Endometrial microvascular endothelial cells (primary cell): ENCODE data around the gene NGEF. TPM values are rescaled to one million over a fixed set of nuclear protein-coding genes. Genes with fewer than 3 reads are reported as not detected.

Experiments
- in situ Hi-C: cut with HindIII; loops from 2 replicates; pipeline ENCODE4 v1.10.0; 2017; ENCODE audit warnings: low sequenced_read_pairs, low pct_unique_long_range_greater_than_20kb; ENCODE audit errors: inconsistent ontology term
- total RNA-seq: library from RNA; depleted of rRNA; stranded (reverse); fragments of >200 nt; gene quantifications from one replicate; pipeline ENCODE4 v1.2.3, GENCODE V29; 2015; ENCODE audit errors: inconsistent ontology term

Gene NGEF
- total RNA-seq, 1 donor from 2014 or later, result 0.09 TPM

DNA sequence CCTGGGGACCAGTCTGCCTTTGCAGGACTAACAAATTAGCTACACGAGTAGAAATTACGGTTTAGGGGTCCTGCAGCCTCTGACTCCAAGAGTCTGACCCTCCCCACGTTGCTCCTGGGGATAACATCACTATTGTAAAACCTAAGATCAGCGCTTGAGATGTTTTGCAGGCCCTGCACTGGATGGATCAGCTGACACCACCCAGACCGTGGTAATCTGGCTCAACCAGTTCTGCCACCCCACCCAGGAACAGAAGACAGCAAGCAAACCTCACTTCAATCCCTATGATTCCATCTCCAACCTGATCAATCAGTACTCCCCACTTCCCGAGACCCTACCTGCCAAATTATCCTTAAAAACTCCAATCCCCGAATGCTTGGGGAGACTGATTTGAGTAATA lies 31.7 kb downstream of the NGEF start:
- in situ Hi-C loops, result no loop called here

DNA sequence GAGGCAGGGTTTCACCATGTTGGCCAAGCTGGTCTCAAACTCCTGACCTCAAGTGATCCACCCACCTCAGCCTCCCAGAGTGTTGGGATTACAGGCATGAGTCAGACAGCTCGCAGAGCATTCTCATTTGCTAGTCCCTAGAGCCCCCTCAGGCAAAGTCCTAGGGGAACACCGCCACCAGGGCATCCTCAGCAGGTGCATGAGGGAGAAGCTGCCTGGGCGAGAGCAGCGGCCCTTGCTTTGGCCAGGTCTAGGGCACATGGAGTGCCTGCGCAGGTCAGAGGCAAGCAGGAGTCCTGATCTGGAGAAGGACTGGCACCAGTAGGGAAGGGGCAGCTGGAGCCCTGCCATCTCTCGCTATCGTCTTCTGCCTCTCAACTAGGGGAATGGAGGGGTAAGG lies 32.4 kb downstream of the NGEF start:
- in situ Hi-C loops, result no loop called here

DNA sequence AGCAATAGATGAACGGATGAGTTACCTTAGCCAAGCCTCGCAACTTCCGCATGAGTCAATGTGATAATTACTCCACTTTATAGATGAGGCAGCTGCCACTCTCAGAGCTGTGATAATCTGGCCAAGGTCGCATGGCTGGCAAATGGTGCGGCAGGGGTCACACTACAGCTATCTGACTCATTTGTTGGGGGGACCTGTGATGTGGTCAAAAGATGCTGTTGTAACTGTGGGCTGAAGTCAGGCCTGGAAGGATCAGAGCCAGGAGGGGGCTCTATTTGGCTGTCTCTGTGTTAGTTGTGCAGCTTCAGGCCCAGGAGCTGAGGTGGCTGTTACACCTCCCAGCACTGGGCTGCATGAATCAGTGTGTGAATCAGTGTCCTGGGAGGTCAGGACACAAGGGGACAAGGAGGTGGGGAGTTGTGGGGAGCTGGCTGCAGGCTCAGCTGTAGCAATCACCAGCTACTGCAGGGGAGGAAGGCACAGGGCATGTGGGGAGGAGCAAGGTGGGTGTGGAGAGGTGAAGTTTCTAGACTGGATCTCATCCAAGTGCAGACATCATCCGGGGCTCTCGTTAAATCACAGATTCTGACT lies 33.1 kb downstream of the NGEF start:
- in situ Hi-C loops, result no loop called here

DNA sequence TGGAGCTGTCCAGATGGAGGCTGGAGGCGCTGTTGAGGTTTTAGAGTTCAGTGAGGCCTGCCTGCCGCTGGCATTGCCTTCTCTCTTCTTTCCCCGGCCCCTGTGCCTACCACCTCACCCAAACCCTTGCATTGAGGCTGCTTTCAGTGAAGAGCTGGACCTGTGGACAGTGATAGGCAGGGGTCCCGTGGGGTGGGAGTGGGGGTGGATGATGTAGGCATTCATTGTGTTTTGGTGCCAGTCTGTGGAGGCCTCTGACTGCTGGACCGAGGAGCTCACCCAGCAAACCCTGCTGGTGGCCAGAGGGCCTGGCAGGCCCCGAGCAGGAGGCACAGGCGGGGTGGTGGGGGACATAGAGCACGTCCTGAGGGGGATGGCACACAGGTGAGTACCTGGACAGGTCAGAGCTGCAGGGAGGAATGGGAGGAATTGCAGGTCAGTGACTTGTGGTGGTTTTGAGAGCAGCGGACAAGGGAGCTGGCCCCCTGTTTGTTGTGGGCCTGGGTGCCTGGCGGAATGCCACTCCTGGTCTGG lies 35.6 kb downstream of the NGEF start:
- in situ Hi-C loops, result no loop called here

DNA sequence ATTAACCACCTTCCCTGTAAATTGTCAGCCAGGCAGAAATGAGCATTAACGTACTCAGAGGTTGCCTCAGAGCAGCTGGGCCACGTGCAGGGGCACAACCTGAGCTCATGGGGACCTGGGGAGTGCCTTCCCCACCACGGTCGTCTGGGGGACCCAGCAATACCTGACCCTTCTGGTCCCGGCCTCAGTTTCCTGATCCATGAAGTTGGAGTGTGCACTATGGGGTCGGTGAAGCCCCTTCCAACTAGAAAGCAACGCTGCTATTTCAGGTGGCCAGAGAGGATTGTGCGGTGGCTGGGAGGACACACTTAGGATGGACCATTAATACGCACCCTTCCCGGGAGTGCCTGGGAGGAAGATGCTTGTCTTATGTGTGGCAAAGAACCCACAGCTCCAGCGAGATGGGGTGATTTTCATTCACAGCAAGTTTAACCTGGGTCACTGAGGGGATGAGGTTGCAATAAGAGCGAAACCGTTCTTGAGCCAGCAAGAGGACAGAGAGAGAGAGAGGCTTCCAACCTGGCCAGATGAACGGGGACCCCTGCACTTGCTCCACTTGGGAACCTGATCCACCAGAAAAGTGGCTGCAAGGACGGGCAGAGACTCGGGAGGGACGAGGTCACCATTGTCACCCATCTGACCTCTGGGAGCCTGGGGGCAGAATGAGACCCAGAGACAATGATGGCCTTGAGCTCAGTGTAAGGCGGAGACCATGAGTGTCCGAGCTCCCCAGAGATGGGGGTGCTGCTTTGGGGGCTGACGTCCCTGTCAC lies 36.2 kb downstream of the NGEF start:
- in situ Hi-C loops, result no loop called here

DNA sequence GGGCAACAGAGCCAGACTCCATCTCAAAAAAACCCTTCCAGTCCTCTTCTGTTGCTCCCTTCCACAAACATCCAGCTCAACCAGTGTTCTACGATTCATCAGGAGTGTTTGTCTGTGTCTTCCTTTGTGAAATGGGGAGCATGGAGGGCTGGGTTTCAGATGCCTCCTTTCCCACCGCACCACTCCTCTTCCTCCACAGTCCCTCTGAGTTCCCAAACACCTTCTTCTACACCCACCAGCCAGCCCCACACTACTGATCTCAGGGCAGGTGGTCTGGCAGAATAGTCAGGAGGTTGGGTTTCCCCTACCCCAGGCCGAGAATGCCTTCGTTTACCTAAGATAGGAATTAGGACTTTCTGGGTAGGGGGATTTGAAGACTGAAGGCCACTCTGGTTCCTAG lies 36.9 kb downstream of the NGEF start:
- in situ Hi-C loops, result no loop called here

DNA sequence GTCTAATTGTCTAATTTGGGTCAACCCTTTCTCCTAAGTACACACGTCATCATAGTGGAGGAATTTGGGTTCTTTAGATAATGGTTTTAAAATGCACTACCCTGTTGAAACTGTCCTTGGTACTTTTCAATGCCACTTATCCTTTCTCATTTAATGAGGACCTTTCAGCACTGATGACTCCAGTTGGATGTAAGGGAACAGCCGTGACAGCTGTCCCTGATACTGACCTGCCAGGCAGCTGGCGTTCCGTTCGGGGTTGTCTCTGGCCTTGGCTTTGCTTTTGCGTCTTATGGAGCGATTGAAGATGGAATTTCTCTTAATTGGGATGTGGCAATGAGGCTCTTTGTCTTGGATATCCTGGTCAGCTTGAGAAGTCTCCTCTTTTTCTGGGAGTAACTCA lies 38.7 kb downstream of the NGEF start:
- in situ Hi-C loops, result loop anchor here (25.0 kb wide), 1 partner anchor 263 kb away; no protein-coding TSS in a partner anchor

DNA sequence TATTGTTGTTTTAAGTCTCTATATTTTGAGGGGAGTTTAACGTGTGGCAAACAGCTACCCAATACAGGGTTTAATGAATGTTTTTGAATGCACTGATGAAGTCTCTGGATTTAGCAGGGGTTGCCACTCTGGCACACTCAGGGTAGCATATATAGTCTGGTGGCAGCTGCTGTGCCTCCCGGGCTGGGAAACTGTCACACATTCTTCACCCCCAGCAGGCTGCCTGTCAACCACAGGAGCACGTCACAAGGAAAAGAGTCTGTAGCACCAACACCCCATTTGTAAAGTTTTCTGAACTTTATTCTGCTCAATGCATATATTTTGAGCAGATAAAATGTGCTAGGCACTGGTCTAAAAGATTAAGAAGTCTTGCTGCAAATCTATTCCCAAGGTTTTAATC lies 39.3 kb downstream of the NGEF start:
- in situ Hi-C loops, result loop anchor here (25.0 kb wide), 1 partner anchor 264 kb away; no protein-coding TSS in a partner anchor

DNA sequence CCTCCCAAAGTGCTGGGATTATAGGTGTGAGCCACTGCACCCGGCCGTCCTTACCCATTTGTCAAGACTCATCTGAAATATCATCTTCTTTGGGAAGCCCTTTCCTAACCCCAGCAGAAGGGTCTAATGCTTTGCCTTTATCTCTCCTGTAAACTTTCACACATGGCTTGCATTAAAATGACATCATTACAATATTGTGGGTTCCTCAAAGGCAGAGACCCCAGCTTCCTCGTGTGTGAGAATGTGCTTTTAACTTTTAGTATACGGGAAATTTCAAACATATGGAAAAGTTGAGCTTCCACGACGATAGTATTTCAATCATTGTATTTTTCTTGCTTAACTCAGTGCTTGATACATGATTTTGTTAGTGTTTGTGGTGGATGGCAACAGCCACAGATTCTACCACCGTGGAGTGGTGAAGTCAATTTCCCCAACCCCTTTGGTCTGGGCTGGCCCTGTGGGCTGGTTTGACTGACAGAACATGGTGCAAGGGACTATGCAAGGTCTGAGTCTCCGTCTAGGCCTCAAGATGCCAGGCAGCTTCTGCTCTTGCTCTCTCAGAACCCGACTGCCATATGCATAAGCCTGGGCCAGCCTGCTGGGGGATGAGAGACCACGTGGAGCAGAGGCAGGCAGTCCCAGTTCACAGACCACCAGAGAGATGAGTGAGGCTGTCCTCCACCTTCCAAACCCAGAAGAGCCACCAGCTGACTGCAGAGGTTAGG lies 39.9 kb downstream of the NGEF start:
- in situ Hi-C loops, result loop anchor here (25.0 kb wide), 1 partner anchor 264 kb away; no protein-coding TSS in a partner anchor

DNA sequence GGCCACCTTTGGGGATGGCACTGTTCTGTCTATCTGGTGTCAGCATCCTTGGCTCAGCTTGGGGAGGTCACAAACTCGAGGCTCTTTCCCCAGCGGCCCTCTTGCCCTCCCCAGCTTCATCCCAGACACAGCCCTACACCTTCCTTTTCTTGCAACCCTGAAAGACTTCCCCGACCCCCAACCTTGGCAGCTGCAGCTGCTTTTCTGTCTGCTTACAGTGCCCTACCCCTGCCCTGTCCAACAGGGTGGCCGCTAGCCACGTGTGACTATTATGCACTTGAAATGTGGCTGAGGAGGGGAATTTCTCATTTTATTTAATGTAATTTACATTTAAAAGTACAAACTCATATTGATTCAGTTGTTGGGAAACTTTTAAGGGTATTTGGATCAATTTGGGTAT lies 41.3 kb downstream of the NGEF start:
- in situ Hi-C loops, result loop anchor here (25.0 kb wide), 1 partner anchor 266 kb away; no protein-coding TSS in a partner anchor

DNA sequence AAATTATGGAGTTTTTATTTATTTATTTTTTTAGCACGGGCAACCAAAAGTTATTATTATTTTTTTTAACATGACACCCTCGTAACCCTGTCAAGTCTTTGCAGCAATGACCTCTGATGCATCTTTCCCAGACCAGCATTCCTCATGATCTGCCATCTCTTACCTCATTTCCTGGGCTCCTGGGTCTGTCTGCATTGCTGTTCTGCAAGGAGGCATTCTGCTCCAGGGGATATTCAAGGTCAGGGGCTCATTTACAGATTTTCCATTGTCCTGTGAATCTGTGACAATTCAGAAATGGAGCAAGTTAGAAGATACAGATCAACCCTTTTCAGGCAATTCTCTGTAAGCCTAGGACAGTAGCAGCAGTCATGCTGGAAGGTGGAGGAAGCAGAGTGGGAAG lies 43.0 kb downstream of the NGEF start:
- in situ Hi-C loops, result loop anchor here (25.0 kb wide), 1 partner anchor 267 kb away; no protein-coding TSS in a partner anchor

DNA sequence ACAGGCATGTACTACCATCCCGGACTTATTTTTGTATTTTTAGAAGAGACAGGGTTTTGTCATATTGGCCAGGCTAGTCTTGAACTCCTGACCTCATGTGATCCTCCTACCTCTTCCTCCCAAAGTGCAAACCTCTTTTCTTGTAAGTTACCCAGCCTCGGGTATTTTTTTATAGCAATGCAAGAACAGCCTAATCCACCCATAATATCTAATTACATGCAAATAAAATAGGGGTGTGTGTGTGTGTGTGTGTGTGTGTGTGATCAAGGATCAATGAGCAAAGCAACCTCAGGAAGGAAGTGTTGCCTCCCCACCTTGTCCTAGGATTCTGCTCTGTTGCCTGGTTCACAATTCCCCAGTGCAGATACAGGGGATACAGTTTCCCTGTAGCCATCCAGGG lies 45.6 kb downstream of the NGEF start:
- in situ Hi-C loops, result loop anchor here (25.0 kb wide), 1 partner anchor 270 kb away; no protein-coding TSS in a partner anchor

DNA sequence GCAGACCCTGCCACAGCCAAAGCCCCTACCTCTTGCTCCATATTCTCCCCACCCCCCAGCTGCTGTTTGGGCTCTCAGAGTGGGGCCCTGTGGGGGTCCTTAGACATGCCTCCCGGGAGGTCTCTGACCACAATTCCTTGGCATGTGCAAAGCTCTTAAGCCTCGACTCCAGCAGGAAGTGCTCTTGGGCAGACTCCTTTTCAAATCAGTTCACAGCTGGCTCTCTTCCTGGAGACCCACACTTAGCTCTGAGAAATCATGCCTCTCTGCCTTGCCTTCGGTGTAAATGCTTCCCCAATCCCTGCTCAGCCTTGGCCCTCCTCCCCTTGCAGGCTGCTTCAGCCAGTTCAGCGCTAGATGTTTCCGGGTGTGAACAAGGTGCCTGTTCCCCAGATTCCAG lies 46.9 kb downstream of the NGEF start:
- in situ Hi-C loops, result loop anchor here (25.0 kb wide), 1 partner anchor 271 kb away; no protein-coding TSS in a partner anchor

DNA sequence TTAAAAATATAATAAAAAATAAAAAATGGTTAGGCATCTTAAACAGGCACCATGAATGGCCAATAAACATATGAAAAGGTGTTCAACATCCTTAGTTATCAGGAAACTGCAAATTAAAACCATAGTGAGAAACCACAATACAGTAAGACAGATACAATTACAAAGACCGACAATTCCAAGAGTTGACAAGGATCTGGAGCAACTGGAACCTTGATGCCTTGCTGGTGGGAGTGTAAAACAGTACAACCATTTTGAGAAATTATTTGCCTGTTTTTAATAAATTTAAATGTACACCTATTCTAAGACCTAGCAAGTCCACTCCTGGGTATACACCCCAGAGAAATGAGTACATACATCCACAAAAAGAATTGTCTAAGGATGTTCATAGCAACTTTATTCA lies 49.1 kb downstream of the NGEF start:
- in situ Hi-C loops, result loop anchor here (25.0 kb wide), 1 partner anchor 273 kb away; no protein-coding TSS in a partner anchor

DNA sequence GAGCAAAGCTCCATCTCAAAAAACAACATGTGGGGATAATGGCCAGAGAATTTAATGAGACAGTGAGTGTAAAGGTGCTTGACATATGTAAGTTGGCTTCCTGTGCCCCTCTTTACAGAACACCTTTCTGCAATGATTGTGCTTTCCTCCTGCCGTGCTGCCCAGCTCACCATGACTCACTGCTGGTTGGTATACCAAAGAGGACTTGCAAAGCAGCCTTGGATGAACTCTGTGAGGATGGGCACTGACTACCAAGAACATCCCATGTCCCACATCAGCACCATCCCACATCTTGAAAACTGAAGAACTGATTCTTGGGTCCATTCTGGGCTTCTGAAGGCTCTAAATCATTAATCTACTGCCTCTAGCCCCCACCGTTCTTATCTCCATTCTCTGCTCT lies 52.2 kb downstream of the NGEF start:
- in situ Hi-C loops, result loop anchor here (25.0 kb wide), 1 partner anchor 276 kb away; no protein-coding TSS in a partner anchor

DNA sequence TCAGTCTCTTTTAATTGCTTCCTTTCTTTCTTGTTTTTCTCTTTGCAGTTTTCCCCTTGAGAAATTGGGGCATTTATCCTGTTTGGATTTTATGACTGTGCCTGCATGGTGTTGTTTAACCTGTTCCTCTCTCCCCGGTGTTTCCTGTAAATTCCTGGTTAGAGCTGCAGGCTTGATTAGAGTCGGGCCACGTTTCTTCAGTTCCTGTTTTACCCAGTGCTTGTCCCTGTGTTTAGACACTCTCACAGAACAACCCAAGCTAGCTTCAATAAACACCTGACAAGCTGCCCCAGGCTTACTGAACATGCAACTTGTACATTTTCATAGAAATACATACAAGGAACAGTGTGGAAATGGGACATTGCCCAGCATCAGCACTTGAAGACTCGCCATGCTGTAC lies 53.9 kb downstream of the NGEF start:
- in situ Hi-C loops, result loop anchor here (25.0 kb wide), 1 partner anchor 278 kb away; no protein-coding TSS in a partner anchor

DNA sequence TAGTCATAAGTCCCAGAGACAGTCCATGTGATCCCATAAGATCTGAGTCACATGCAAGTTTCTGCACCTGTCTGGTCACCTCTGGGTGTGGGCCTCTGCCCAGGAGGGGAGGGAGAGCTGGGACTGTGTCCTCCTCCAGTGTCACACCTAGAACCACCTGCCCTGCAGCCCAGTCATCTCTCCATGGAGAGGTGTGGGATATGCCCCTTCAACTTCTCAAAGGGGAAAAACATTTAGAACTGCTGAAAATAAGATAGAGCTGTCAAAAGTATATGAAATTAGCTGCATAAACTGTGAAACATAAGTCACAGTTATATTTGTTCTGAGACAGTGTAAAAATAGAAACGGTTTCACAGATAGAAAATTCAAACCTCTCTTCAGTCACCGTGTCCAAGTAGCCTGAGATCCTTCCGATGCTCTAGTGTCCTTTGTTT lies 55.4 kb downstream of the NGEF start:
- in situ Hi-C loops, result loop anchor here (25.0 kb wide), 1 partner anchor 280 kb away; no protein-coding TSS in a partner anchor

DNA sequence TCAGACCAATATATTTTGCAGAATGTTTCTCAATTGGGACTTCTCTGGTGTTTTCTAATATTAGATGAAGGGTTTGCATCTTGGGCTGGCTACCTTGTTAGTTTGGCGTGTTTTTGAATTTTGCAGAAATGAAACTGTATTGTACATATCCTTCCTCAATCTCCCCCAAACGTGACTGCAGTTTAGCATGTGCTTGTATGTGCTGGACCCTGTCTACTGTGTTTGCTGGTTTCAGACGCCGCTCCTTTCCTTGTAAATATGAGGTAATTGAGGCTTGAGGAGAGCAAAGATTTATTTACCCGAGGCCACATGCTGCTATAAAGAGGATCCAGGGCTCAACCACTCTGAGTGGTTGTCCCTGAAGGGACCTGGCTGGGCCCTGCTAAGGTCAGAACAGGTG lies 57.2 kb downstream of the NGEF start:
- in situ Hi-C loops, result loop anchor here (25.0 kb wide), 1 partner anchor 281 kb away; no protein-coding TSS in a partner anchor

DNA sequence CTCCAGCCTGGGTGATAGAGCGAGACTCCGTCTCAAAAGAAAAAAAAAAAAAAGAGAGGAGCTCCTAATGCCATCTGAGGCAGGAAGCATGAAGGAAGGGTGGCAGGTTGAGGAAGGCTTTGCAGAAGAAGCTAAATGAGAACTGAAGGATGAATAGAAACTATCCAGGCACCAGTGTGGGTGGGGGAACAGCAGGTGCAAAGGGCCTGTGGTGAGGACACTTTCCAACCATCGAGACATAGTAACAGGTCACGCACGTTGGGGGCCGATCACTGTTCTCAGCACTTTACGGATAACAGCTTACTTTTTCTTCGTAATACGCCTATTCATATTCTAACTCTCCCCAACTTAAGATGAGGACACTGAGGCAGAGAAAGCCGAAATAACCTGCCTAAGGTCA lies 58.4 kb downstream of the NGEF start:
- in situ Hi-C loops, result loop anchor here (25.0 kb wide), 1 partner anchor 283 kb away; no protein-coding TSS in a partner anchor
